Spleen (tissue), 7 donors: ENCODE results near the gene PROM1.

Experiments used
- CTCF ChIP-seq, 11 experiments: fragments of 200-600 bp in 7 of 11; fragments of 450-650 bp in 4 of 11; sonication (generic) in 4 of 11; IDR thresholded peaks in 8 of 11; conservative IDR thresholded peaks in 3 of 11; 1 replicate in 7 of 11; 2 replicates in 4 of 11; pipeline versions ENCODE4 v1.4.0 to v1.8.0; 2016 to 2021; ENCODE audit warnings: antibody characterized with exemption in 11 of 11, inconsistent platforms in 4 of 11, mild to moderate bottlenecking in 1 of 11
- POLR2A ChIP-seq, 3 donors: fragments of 450-650 bp; IDR thresholded peaks; one replicate each; pipeline ENCODE4 v1.5.1; 2017; ENCODE audit warnings: antibody characterized with exemption in 3 of 3, mild to moderate bottlenecking in 1 of 3
- donor health status: DM: no; HTN: no; CAD: no; lungs with moderate emphysema.
- donor health status: DM: no; HTN: no; CAD: no.
- donor health status: DM: no; HTN: no; CAD: no.

GRCh38 chr4:15935504-15936402, 148.1 kb downstream of the PROM1 start:
- TF ChIP-seq CTCF (IDR thresholded peaks at IDR 0.05 in 8 of 11, conservative IDR thresholded peaks at IDR 0.05 in 3 of 11) (no peak), POLR2A (IDR thresholded peaks at IDR 0.05) (no peak)
